HepG2 (cell line): Measurements from ENCODE around the gene ADH5. TPM values are rescaled to one million over a fixed set of nuclear protein-coding genes. Genes with fewer than 3 reads are reported as not detected.

Source experiments
- ATAC-seq: fragments of 200-7000 bp; cut with Tn5 transposase; 3 replicates; pipeline ENCODE4 v1.9.1; 2020; ENCODE audit warnings: mild to moderate bottlenecking, moderate library complexity
- BruUV-seq: library from RNA; stranded (reverse); fragments of 400-500 nt; replicated peaks from 2 replicates; lab custom pipeline; 2021; lab: Mats Ljungman, UMichigan
- CTCF ChIA-PET: fragments of 300-600 bp; formaldehyde crosslinking; extraction: SDS; loops from one replicate; lab custom pipeline; 2021; ENCODE audit warnings: low total read pairs, inconsistent platforms, low intra/inter-chr PET ratio; lab: Yijun Ruan, JAX
- POLR2A ChIA-PET: fragments of 350-600 bp; sonication (Branson Sonifier 250); formaldehyde crosslinking; loops from one replicate; lab custom pipeline; 2020; ENCODE audit warnings: antibody characterized with exemption, inconsistent platforms; lab: Yijun Ruan, JAX
- DNase-seq: peaks from one replicate; pipeline ENCODE4 v3.0.0-alpha.2; 2015; ENCODE audit warnings: low spot score
- FAIRE-seq: peaks from 3 replicates; lab custom pipeline; 2011; peaks lifted over from hg19 to GRCh38; lab: Jason Lieb, UNC
- H2AFZ ChIP-seq: one replicate; pipeline ENCODE4 v1.6.1; 2011; ENCODE audit warnings: low read length, inconsistent platforms
- H3K27ac ChIP-seq: fragments of 300-600 bp; 3 replicates; pipeline ENCODE4 v1.8.0; 2011; ENCODE audit warnings: mixed run types, mild to moderate bottlenecking, mixed read lengths, low read length, inconsistent platforms; ENCODE audit not compliant: insufficient read depth; ENCODE audit errors: extremely low read length
- H3K27me3 ChIP-seq, 2 experiments: fragments of 200-600 bp in 1 of 2; 2 replicates in 1 of 2; 3 replicates in 1 of 2; pipeline versions ENCODE4 v1.6.0 to v1.8.0; 2011; ENCODE audit warnings: low read length in 2 of 2, mild to moderate bottlenecking in 2 of 2, moderate library complexity in 2 of 2, inconsistent platforms in 1 of 2; ENCODE audit not compliant: insufficient read depth in 2 of 2, control insufficient read depth in 1 of 2
- H3K36me3 ChIP-seq, 2 experiments: fragments of 200-600 bp in 1 of 2; replicated peaks in 1 of 2; 2 replicates in 1 of 2; 3 replicates in 1 of 2; pipeline versions ENCODE4 v1.5.1 to v1.8.0; 2011; ENCODE audit warnings: low read length in 2 of 2, inconsistent platforms in 1 of 2; ENCODE audit not compliant: insufficient read depth in 2 of 2, control insufficient read depth in 1 of 2
- H3K4me1 ChIP-seq: 2 replicates; pipeline ENCODE4 v1.5.1; 2012; ENCODE audit warnings: low read length, inconsistent platforms; ENCODE audit not compliant: insufficient read depth
- H3K4me2 ChIP-seq: 2 replicates; pipeline ENCODE4 v1.6.0; 2011; ENCODE audit warnings: low read depth, low read length, inconsistent platforms
- H3K4me3 ChIP-seq, 3 experiments: fragments of 200-600 bp in 1 of 3; sonication (generic), shearing (Covaris generic) in 1 of 3; replicated peaks in 1 of 3; 2 replicates each; pipeline ENCODE4 v1.5.1; 2011 to 2016; ENCODE audit warnings: low read length in 3 of 3, inconsistent platforms in 2 of 3, low read depth in 2 of 3, mild to moderate bottlenecking in 2 of 3, control low read depth in 1 of 3, mixed read lengths in 1 of 3; ENCODE audit not compliant: insufficient read depth in 1 of 3
- H3K79me2 ChIP-seq: one replicate; pipeline ENCODE4 v1.6.1; 2011; ENCODE audit warnings: low read length, inconsistent platforms; ENCODE audit not compliant: insufficient read depth
- H3K9ac ChIP-seq: 2 replicates; pipeline ENCODE4 v1.6.0; 2011; ENCODE audit warnings: mild to moderate bottlenecking, low read depth, low read length, inconsistent platforms; ENCODE audit not compliant: insufficient read depth
- H3K9me3 ChIP-seq: 2 replicates; pipeline ENCODE4 v1.5.1; 2012; ENCODE audit warnings: mild to moderate bottlenecking, low read length
- H4K20me1 ChIP-seq: 2 replicates; pipeline ENCODE4 v1.6.0; 2011; ENCODE audit warnings: inconsistent platforms, mild to moderate bottlenecking, low read length, moderate library complexity; ENCODE audit not compliant: insufficient read depth
- PAX8 ChIP-seq: sonication (generic); formaldehyde crosslinking; IDR thresholded peaks from 2 replicates; pipeline ENCODE4 v1.8.0; 2022; ENCODE audit warnings: mild to moderate bottlenecking, missing genetic modification reagents, borderline replicate concordance
- RFX5 ChIP-seq: IDR thresholded peaks from 2 replicates; pipeline ENCODE4 v1.6.1; 2011; ENCODE audit warnings: low read depth, low read length, improper control_type of control experiment
- SOX5 ChIP-seq: IDR thresholded peaks from 2 replicates; pipeline ENCODE4 v1.6.1; 2016; ENCODE audit warnings: borderline replicate concordance
- XRCC5 ChIP-seq: fragments of 200-400 bp; formaldehyde crosslinking; optimal IDR thresholded peaks from 2 replicates; pipeline ENCODE3; 2017; ENCODE audit warnings: mild to moderate bottlenecking, low read length
- ZNF160 ChIP-seq: sonication (generic); formaldehyde crosslinking; IDR thresholded peaks from 2 replicates; pipeline ENCODE4 v1.8.0; 2022; ENCODE audit warnings: mild to moderate bottlenecking, inconsistent platforms, missing genetic modification reagents
- WGBS: methylation state at CpG from one replicate; pipeline ENCODE4 v1.1.6; 2017; ENCODE audit warnings: low lambda C conversion rate; 5-methylcytosine and 5-hydroxymethylcytosine counted together
- in situ Hi-C: cut with HindIII; loops from 2 replicates; pipeline ENCODE4 v1.10.0; 2017; ENCODE audit warnings: low pct_unique_long_range_greater_than_20kb; ENCODE audit not compliant: extremely low pct_ligation_motif_present
- intact Hi-C: fragments of 100-400 bp; cut with micrococcal nuclease; formaldehyde crosslinking; loops from one replicate; pipeline ENCODE4 v1.10.0; 2022; ENCODE audit not compliant: unreplicated experiment
- polyA plus RNA-seq, 8 experiments: library from polyadenylated mRNA; depleted of rRNA in 3 of 8; stranded (reverse) in 7 of 8; unstranded in 1 of 8; fragments of >200 nt; fragmentation: Illumina TruSeq in 4 of 8; extraction: Trizol in 4 of 8; gene quantifications; 2 replicates each; pipeline versions ENCODE4 v1.2.1 to v1.2.3, GENCODE V29; 2011 to 2016; ENCODE audit warnings: low read depth in 4 of 8, missing spikeins in 1 of 8, mixed read lengths in 1 of 8; ENCODE audit not compliant: insufficient read depth in 1 of 8
- total RNA-seq, 5 experiments: library from RNA; depleted of rRNA; stranded (reverse); fragments of >200 nt; fragmentation: Illumina TruSeq; extraction: Trizol; gene quantifications; 2 replicates each; pipeline ENCODE4 v1.2.3, GENCODE V29; 2016; ENCODE audit warnings: low read depth in 1 of 5
- TF ChIP-seq, protein P1 (sequence below): sonication (generic); formaldehyde crosslinking; IDR thresholded peaks from 2 replicates; pipeline ENCODE4 v1.4.0; 2020; ENCODE audit warnings: mild to moderate bottlenecking, missing genetic modification reagents, borderline replicate concordance
- TF ChIP-seq, protein P2 (sequence below): sonication (generic); IDR thresholded peaks from 2 replicates; pipeline ENCODE4 v1.6.1; 2016; ENCODE audit warnings: low read depth, borderline replicate concordance
- TF ChIP-seq, protein P3 (sequence below): IDR thresholded peaks from 2 replicates; pipeline ENCODE4 v1.6.1; 2016
- TF ChIP-seq, protein P4 (sequence below): sonication (generic); formaldehyde crosslinking; IDR thresholded peaks from 2 replicates; pipeline ENCODE4 v1.5.1; 2020; ENCODE audit warnings: mild to moderate bottlenecking, missing genetic modification reagents, borderline replicate concordance
- TF ChIP-seq, protein P5 (sequence below): sonication (generic); formaldehyde crosslinking; IDR thresholded peaks from 2 replicates; pipeline ENCODE4 v1.9.0; 2022; ENCODE audit warnings: low read depth, missing genetic modification reagents

Gene ADH5
- total and polyA plus RNA-seq, 2 of the 13 experiments (the other 11 are each of a cell fraction or from before 2014, with no cell fraction given): 349 to 512 TPM

DNA sequence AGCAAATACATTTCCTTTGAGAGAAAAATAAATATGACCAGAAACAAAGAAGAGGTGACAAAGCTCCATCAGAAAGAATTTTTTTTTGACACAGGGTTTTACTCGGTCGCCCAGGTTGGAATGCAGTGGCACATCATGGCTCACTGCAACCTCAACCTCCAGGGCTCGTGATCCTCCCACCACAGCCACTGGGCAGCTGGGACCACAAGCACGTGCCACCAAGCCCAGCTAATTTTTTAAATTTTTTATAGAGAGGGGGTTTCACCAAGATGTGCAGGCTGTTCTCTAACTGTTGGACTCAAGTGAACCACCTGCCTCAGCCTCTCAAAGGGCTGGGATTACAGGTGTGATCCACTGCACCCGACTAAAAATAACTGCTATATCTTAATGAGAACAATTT, 10.3 kb downstream of the ADH5 start:
- Histone ChIP-seq H3K27me3 (no peaks in the 10 kb centered on the region), H3K9me3 (no peaks in the 10 kb centered on the region), H2AFZ (no peak overlapping the region), H3K4me1 (peaks cover 62% of the 10 kb centered on the region), H3K4me3 (no peak overlapping the region), H3K9ac (no peak overlapping the region), H3K4me2 (no peak overlapping the region), H3K27ac (no peak overlapping the region), H3K36me3 (peaks cover 20 to 89% of the 10 kb centered on the region in 2 experiments), H3K79me2 (peaks cover 21% of the 10 kb centered on the region), H4K20me1 (0 out of 2 replicates have a peak, but pooled peaks cover under 1% of the 10 kb centered on the region)
- BruUV-seq: no TSS peak
- intact Hi-C loops: loop anchor here (5.0 kb wide), 1 partner anchor 809 kb away; no protein-coding TSS in a partner anchor
- ChIA-PET CTCF (no interaction called here), POLR2A (interaction anchor here (1.2 to 1.5 kb wide), 3 partner anchors 10 to 66 kb away, joined by 3 to 6 read pairs (median 4); partner anchors contain the start of genes ADH4 and ADH5)
- in situ Hi-C loops: no loop called here
- DNase-seq: no peak
- no peak for ATAC-seq
- FAIRE-seq: no peak
- WGBS: 99% methylated on average over 5 of the region's 5 CpGs
- TF ChIP-seq PAX8 (CRISPR knock-in tag): no peak
- TF ChIP-seq, protein P1, sequence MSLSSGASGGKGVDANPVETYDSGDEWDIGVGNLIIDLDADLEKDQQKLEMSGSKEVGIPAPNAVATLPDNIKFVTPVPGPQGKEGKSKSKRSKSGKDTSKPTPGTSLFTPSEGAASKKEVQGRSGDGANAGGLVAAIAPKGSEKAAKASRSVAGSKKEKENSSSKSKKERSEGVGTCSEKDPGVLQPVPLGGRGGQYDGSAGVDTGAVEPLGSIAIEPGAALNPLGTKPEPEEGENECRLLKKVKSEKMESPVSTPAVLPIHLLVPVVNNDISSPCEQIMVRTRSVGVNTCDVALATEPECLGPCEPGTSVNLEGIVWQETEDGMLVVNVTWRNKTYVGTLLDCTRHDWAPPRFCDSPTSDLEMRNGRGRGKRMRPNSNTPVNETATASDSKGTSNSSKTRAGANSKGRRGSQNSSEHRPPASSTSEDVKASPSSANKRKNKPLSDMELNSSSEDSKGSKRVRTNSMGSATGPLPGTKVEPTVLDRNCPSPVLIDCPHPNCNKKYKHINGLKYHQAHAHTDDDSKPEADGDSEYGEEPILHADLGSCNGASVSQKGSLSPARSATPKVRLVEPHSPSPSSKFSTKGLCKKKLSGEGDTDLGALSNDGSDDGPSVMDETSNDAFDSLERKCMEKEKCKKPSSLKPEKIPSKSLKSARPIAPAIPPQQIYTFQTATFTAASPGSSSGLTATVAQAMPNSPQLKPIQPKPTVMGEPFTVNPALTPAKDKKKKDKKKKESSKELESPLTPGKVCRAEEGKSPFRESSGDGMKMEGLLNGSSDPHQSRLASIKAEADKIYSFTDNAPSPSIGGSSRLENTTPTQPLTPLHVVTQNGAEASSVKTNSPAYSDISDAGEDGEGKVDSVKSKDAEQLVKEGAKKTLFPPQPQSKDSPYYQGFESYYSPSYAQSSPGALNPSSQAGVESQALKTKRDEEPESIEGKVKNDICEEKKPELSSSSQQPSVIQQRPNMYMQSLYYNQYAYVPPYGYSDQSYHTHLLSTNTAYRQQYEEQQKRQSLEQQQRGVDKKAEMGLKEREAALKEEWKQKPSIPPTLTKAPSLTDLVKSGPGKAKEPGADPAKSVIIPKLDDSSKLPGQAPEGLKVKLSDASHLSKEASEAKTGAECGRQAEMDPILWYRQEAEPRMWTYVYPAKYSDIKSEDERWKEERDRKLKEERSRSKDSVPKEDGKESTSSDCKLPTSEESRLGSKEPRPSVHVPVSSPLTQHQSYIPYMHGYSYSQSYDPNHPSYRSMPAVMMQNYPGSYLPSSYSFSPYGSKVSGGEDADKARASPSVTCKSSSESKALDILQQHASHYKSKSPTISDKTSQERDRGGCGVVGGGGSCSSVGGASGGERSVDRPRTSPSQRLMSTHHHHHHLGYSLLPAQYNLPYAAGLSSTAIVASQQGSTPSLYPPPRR (CRISPR knock-in tag): no peak
- TF ChIP-seq SOX5 (CRISPR knock-in tag): no peak
- TF ChIP-seq, protein P2, sequence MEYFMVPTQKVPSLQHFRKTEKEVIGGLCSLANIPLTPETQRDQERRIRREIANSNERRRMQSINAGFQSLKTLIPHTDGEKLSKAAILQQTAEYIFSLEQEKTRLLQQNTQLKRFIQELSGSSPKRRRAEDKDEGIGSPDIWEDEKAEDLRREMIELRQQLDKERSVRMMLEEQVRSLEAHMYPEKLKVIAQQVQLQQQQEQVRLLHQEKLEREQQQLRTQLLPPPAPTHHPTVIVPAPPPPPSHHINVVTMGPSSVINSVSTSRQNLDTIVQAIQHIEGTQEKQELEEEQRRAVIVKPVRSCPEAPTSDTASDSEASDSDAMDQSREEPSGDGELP: no peak
- no peak for TF ChIP-seq RFX5
- TF ChIP-seq, protein P3, sequence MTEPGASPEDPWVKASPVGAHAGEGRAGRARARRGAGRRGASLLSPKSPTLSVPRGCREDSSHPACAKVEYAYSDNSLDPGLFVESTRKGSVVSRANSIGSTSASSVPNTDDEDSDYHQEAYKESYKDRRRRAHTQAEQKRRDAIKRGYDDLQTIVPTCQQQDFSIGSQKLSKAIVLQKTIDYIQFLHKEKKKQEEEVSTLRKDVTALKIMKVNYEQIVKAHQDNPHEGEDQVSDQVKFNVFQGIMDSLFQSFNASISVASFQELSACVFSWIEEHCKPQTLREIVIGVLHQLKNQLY (CRISPR knock-in tag): no peak
- TF ChIP-seq ZNF160 (CRISPR knock-in tag): no peak
- no peak for TF ChIP-seq XRCC5
- TF ChIP-seq, protein P4, sequence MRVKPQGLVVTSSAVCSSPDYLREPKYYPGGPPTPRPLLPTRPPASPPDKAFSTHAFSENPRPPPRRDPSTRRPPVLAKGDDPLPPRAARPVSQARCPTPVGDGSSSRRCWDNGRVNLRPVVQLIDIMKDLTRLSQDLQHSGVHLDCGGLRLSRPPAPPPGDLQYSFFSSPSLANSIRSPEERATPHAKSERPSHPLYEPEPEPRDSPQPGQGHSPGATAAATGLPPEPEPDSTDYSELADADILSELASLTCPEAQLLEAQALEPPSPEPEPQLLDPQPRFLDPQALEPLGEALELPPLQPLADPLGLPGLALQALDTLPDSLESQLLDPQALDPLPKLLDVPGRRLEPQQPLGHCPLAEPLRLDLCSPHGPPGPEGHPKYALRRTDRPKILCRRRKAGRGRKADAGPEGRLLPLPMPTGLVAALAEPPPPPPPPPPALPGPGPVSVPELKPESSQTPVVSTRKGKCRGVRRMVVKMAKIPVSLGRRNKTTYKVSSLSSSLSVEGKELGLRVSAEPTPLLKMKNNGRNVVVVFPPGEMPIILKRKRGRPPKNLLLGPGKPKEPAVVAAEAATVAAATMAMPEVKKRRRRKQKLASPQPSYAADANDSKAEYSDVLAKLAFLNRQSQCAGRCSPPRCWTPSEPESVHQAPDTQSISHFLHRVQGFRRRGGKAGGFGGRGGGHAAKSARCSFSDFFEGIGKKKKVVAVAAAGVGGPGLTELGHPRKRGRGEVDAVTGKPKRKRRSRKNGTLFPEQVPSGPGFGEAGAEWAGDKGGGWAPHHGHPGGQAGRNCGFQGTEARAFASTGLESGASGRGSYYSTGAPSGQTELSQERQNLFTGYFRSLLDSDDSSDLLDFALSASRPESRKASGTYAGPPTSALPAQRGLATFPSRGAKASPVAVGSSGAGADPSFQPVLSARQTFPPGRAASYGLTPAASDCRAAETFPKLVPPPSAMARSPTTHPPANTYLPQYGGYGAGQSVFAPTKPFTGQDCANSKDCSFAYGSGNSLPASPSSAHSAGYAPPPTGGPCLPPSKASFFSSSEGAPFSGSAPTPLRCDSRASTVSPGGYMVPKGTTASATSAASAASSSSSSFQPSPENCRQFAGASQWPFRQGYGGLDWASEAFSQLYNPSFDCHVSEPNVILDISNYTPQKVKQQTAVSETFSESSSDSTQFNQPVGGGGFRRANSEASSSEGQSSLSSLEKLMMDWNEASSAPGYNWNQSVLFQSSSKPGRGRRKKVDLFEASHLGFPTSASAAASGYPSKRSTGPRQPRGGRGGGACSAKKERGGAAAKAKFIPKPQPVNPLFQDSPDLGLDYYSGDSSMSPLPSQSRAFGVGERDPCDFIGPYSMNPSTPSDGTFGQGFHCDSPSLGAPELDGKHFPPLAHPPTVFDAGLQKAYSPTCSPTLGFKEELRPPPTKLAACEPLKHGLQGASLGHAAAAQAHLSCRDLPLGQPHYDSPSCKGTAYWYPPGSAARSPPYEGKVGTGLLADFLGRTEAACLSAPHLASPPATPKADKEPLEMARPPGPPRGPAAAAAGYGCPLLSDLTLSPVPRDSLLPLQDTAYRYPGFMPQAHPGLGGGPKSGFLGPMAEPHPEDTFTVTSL (CRISPR knock-in tag): no peak
- TF ChIP-seq, protein P5, sequence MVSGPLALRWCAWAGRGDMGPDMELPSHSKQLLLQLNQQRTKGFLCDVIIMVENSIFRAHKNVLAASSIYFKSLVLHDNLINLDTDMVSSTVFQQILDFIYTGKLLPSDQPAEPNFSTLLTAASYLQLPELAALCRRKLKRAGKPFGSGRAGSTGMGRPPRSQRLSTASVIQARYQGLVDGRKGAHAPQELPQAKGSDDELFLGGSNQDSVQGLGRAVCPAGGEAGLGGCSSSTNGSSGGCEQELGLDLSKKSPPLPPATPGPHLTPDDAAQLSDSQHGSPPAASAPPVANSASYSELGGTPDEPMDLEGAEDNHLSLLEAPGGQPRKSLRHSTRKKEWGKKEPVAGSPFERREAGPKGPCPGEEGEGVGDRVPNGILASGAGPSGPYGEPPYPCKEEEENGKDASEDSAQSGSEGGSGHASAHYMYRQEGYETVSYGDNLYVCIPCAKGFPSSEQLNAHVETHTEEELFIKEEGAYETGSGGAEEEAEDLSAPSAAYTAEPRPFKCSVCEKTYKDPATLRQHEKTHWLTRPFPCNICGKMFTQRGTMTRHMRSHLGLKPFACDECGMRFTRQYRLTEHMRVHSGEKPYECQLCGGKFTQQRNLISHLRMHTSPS: no peak
